ENCODE data around the gene P4HTM. TPM values are rescaled to one million over a fixed set of nuclear protein-coding genes. Genes with fewer than 3 reads are reported as not detected.

The P4HTM gene
- total and polyA plus RNA-seq, 2 of the 8 experiments (the other 6 are each of a cell fraction or from before 2014, with no cell fraction given), result 19.1 to 25.4 TPM

DNA sequence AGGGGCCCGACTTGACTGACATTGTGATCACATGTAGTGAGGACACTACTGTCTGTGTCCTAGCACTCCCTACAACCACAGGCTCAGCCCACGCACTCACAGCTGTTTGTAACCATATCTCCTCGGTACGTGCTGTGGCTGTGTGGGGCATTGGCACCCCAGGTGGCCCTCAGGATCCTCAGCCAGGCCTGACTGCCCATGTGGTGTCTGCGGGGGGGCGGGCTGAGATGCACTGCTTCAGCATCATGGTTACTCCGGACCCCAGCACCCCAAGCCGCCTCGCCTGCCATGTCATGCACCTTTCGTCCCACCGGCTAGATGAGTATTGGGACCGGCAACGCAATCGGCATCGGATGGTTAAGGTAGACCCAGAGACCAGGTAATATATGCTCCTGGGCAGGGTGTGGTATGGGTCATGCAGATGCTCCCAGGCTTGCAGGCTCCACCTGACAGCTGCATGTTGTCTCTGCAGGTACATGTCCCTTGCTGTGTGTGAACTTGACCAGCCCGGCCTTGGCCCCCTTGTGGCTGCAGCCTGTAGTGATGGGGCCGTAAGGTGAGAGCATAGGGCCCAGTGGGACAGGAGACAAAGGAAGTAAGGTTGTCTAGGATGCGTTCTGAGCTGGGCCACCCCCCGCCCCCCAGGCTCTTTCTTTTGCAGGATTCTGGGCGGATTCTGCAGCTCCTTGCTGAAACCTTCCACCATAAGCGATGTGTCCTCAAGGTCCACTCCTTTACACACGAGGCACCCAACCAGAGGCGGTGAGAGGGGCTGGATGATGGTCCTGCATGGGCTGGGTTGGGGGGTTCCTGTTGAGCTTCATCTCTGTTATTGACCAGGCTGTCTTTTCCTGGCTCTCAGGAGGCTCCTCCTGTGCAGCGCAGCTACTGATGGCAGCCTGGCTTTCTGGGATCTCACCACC is 24.0 kb downstream of the P4HTM start:
- Histone ChIP-seq H3K27me3 (replicated peaks in 1 of 4; ENCODE audit: control insufficient read depth in 3 of 4, extremely low read depth in 1 of 4, insufficient read depth in 3 of 4, low read length in 3 of 4) (no peaks in the 10 kb centered on the region), H3K9ac (replicated peaks in 1 of 4; ENCODE audit: extremely low read depth in 1 of 4, low read depth in 3 of 4, low read length in 3 of 4) (no peak overlapping the region), H2BK12ac (ENCODE audit: low read depth, low read length) (peak overlapping the region; percentile 60; the same call in 1 of the 2 replicates), H3K56ac (replicated peaks; ENCODE audit: insufficient read length, low read depth, low read length) (no peak overlapping the region), H3K9me3 (ENCODE audit: insufficient read depth in 2 of 2, low read depth in 1 of 2, low read length in 1 of 2) (no peaks in the 10 kb centered on the region), H2AFZ (ENCODE audit: low read length) (no peak overlapping the region), H3K23ac (ENCODE audit: insufficient read length) (no peak overlapping the region), H3K36me3 (ENCODE audit: control insufficient read depth in 2 of 4, insufficient read depth in 4 of 4, low read length in 3 of 4) (peaks cover 15 to 55% (median 32%) of the 10 kb centered on the region in 4 experiments), H3K79me1 (ENCODE audit: low read depth, low read length) (peaks cover 12% of the 10 kb centered on the region), H2BK15ac (ENCODE audit: low read length) (no peak overlapping the region), H3K4ac (replicated peaks; ENCODE audit: insufficient read length, low read depth, low read length) (no peak overlapping the region), H2AK5ac (ENCODE audit: low read depth, low read length) (no peak overlapping the region), H3K4me1 (replicated peaks in 1 of 4; ENCODE audit: control insufficient read depth in 3 of 4, insufficient read depth in 4 of 4, low read length in 3 of 4) (peaks cover 0 to 8% (median 4%) of the 10 kb centered on the region in 4 experiments; a peak in 5 of 7 replicates), H4K5ac (ENCODE audit: insufficient read length, low read depth, low read length) (no peak overlapping the region), H2BK120ac (replicated peaks; ENCODE audit: low read depth, low read length) (no peak overlapping the region), H4K20me1 (replicated peaks in 1 of 2; ENCODE audit: control insufficient read depth in 1 of 2, insufficient read depth in 2 of 2, low read length in 2 of 2) (peaks cover 36 to 45% of the 10 kb centered on the region in 2 experiments), H2BK5ac (ENCODE audit: low read depth, low read length) (no peak overlapping the region; the same call in 1 of the 2 replicates), H3K27ac (ENCODE audit: low read depth, low read length) (no peak overlapping the region), H3K14ac (ENCODE audit: insufficient read length) (no peak overlapping the region), H3K4me3 (ENCODE audit: extremely low read depth in 1 of 4, insufficient read depth in 2 of 4, low read depth in 3 of 4, low read length in 4 of 4) (no peak overlapping the region), H3K4me2 (ENCODE audit: insufficient read depth in 1 of 2, low read depth in 2 of 2, low read length in 2 of 2) (no peak overlapping the region), H4K91ac (replicated peaks; ENCODE audit: insufficient read length, low read length) (no peak overlapping the region), H4K8ac (ENCODE audit: extremely low read depth, insufficient read depth, low read length) (no peak overlapping the region), H3K23me2 (ENCODE audit: low read depth, low read length) (peaks cover 12% of the 10 kb centered on the region), H2BK20ac (ENCODE audit: low read length) (no peak overlapping the region), H3K18ac (ENCODE audit: extremely low read depth, low read length) (no peak overlapping the region), H3K79me2 (ENCODE audit: control insufficient read depth in 1 of 2, insufficient read depth in 2 of 2, low read length in 2 of 2) (peaks cover 4 to 46% of the 10 kb centered on the region in 2 experiments)
- ChIA-PET POLR2A (ENCODE audit: partially characterized antibody) (interaction anchor here (0.8 to 38.8 kb wide), 8 partner anchors 1 to 350 kb away, joined by 3 to 1518 read pairs (median 72); partner anchors contain the start of genes DALRD3, IMPDH2, NDUFAF3 and P4HTM), CTCF (ENCODE audit: partially characterized antibody) (interaction anchor here (0.5 to 24.3 kb wide), 17 partner anchors 9 to 326 kb away, joined by 3 to 467 read pairs (median 4); partner anchors contain the start of genes NDUFAF3, P4HTM and WDR6)
- DNase-seq (ENCODE audit: low read depth in 1 of 2, low spot score in 2 of 2) (peak; percentile 49 to 86), FAIRE-seq (no peak)
- WGBS, 2 experiments (ENCODE audit: extremely low coverage in 1 of 2, insufficient coverage in 1 of 2, insufficient read length in 1 of 2, insufficient replicate concordance in 2 of 2, low coverage in 1 of 2, low lambda C conversion rate in 2 of 2, missing lambda C conversion rate in 1 of 2), result 84% methylated on average over 24 of the region's 24 CpGs; no CpG with 5 or more reads in 1 of the 2 experiments
- TF ChIP-seq SIN3A (conservative IDR thresholded peaks at IDR 0.05 in 1 of 2, IDR thresholded peaks at IDR 0.05 in 1 of 2; ENCODE audit: low read depth in 1 of 2, low read length in 2 of 2) (peak; percentile 42 to 73; a peak in 2 of 4 replicates), HDAC6 (IDR thresholded peaks at IDR 0.05; ENCODE audit: low read depth, low read length) (no peak), CHD1 (IDR thresholded peaks at IDR 0.05; ENCODE audit: low read depth, low read length) (no peak), RAD21 (IDR thresholded peaks at IDR 0.05 in 1 of 2, conservative IDR thresholded peaks at IDR 0.05 in 1 of 2; ENCODE audit: low read depth in 2 of 2, low read length in 2 of 2) (peak; percentile 52 to 66; a peak in 3 of 4 replicates), TBP (IDR thresholded peaks at IDR 0.05; ENCODE audit: low read depth, low read length) (no peak)
- TF ChIP-seq, protein P1, sequence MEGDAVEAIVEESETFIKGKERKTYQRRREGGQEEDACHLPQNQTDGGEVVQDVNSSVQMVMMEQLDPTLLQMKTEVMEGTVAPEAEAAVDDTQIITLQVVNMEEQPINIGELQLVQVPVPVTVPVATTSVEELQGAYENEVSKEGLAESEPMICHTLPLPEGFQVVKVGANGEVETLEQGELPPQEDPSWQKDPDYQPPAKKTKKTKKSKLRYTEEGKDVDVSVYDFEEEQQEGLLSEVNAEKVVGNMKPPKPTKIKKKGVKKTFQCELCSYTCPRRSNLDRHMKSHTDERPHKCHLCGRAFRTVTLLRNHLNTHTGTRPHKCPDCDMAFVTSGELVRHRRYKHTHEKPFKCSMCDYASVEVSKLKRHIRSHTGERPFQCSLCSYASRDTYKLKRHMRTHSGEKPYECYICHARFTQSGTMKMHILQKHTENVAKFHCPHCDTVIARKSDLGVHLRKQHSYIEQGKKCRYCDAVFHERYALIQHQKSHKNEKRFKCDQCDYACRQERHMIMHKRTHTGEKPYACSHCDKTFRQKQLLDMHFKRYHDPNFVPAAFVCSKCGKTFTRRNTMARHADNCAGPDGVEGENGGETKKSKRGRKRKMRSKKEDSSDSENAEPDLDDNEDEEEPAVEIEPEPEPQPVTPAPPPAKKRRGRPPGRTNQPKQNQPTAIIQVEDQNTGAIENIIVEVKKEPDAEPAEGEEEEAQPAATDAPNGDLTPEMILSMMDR (IDR thresholded peaks at IDR 0.05; ENCODE audit: control extremely low read depth in 1 of 3, insufficient read depth in 1 of 3, low read depth in 1 of 3, low read length in 3 of 3), result peak in 2 of 3 experiments; percentile 77 to 93; a peak in 3 of 4 replicates
- TF ChIP-seq, protein P2, sequence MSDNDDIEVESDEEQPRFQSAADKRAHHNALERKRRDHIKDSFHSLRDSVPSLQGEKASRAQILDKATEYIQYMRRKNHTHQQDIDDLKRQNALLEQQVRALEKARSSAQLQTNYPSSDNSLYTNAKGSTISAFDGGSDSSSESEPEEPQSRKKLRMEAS (IDR thresholded peaks at IDR 0.05), result peak; percentile 58; the same call in 1 of the 2 replicates

Data from H1 (cell line).